ENCODE data around the gene DCC.

The DCC gene

DNA sequence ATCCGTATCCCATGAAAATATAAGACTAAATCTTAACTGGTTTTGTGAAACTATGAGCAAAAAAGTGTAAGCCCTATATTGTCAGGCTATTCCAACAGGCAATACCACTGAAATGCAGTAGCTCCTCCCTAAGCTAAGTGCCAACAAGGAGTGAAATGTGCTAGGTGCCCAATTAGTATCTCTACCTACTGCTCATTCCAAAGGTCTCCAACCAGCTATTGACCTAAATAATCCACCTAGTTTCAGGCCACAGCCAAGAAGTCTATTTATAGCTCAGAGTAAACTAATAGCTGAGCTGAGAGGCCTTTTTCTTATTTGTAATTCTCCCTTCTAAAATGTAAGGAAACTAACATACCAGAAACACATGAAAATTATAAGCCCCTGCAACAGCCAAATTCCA lies 482.2 kb downstream of the DCC start:
- H3K4me3 ChIP-seq (ENCODE audit: low read depth, low read length), result no peak overlapping the region
- TF ChIP-seq, protein P1, sequence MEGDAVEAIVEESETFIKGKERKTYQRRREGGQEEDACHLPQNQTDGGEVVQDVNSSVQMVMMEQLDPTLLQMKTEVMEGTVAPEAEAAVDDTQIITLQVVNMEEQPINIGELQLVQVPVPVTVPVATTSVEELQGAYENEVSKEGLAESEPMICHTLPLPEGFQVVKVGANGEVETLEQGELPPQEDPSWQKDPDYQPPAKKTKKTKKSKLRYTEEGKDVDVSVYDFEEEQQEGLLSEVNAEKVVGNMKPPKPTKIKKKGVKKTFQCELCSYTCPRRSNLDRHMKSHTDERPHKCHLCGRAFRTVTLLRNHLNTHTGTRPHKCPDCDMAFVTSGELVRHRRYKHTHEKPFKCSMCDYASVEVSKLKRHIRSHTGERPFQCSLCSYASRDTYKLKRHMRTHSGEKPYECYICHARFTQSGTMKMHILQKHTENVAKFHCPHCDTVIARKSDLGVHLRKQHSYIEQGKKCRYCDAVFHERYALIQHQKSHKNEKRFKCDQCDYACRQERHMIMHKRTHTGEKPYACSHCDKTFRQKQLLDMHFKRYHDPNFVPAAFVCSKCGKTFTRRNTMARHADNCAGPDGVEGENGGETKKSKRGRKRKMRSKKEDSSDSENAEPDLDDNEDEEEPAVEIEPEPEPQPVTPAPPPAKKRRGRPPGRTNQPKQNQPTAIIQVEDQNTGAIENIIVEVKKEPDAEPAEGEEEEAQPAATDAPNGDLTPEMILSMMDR (IDR thresholded peaks at IDR 0.05; ENCODE audit: borderline replicate concordance, insufficient read depth, low read depth, low read length), result no peak

DNA sequence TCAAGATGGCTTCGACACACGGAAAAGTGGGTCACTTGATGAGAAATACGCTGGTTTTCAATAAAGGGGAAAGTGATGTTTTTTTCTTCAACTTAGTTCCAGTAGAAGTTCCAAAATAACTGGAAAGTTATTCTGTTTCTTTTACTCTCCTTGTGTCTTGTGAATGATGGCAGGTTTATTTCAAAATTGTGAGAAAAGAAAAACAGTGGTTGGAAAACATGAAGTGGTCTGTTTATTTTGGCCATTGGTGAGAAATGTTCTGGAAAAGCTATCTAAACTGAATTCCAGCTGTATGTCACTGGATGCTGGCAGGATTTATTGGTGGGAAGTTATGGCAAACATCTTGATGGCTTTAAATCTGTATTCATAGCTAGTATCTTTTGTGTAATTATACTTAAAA lies 484.1 kb downstream of the DCC start:
- no peak overlapping the region for H3K4me3 ChIP-seq (ENCODE audit: low read depth, low read length)
- TF ChIP-seq, protein P1 (IDR thresholded peaks at IDR 0.05; ENCODE audit: borderline replicate concordance, insufficient read depth, low read depth, low read length), result no peak

DNA sequence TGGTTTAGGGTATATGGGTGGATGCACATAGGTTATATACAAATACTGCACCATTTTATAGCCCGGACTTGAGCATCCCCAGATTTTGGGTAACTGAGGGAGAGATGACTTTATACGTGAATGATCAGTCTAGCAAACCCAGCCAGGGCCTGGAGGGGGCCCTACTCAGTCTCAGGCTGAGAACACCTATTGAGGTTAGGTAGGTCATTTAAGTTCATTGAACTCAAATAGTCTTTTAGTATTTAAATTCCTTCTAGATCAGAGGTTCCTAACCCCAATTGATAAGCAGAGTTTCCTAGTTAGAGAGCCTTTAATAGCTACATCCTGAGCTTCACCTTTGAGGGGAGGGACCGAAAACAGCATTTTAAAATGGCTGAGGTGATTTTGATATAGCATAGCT lies 487.0 kb downstream of the DCC start:
- no peak overlapping the region for H3K4me3 ChIP-seq (ENCODE audit: low read depth, low read length)
- TF ChIP-seq, protein P1 (IDR thresholded peaks at IDR 0.05; ENCODE audit: borderline replicate concordance, insufficient read depth, low read depth, low read length), result no peak

DNA sequence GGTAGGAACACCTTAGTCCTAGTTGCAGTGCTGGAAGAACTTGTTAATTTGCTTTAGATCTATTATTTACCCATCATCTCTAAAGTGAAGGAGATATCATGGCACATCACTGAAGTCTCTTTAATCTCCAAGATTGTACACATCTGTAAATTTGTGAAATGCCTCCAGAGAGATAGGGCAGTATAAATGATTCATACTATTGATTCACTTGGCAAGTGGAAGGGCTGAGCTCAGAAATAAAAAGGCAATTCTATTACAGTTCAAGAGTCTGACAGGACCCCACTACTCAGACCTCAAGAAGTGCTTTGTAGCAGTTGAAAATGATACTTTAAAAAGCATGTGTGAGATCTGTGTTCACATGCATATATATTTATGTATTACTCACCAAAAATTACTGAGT lies 489.3 kb downstream of the DCC start:
- TF ChIP-seq, protein P1 (IDR thresholded peaks at IDR 0.05; ENCODE audit: borderline replicate concordance, insufficient read depth, low read depth, low read length), result no peak
- no peak overlapping the region for H3K4me3 ChIP-seq (ENCODE audit: low read depth, low read length)

DNA sequence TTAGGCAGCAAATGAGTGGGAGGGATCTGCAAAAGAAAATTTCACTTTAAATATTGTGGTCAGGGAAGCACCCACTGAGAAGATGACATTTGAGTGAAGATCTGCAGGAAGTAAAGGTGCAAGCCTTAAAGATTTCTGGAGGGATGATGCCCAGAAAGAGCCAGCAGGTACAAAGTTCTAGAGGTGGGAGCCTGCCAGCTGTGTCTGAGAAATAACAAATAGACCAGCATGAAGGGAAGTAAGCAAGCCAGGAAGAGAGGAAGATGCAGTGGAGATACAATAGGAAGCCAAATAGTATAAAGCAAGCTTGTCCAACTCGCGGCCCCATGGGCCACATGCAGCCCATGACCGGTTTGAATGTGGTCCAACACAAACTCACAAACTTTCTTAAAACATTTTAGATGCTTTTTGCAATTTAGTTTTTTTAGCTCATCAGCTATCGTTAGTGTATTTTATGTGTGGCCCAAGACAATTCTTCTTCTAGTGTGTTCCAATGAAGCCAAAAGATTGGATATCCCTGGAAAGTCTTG lies 489.9 kb downstream of the DCC start:
- H3K4me3 ChIP-seq (ENCODE audit: low read depth, low read length), result no peak overlapping the region
- TF ChIP-seq, protein P1 (IDR thresholded peaks at IDR 0.05; ENCODE audit: borderline replicate concordance, insufficient read depth, low read depth, low read length), result no peak

DNA sequence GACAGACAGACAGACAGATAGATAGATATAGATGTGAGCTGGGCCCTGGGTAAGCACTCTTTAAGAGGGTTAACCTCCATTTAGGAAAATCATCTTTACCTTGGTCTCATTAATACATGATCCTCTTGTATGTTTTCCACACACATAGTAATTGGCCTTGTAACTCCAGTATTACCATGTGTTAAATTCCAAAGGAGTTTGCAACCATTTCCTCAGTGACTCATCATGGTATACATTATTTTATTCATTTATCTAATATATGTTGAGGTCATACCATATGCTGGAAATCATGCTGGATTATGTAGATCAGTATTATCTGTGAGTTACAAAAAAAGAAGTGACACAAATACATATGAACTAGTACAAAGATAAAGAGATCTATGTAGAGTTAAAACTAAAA lies 504.3 kb downstream of the DCC start:
- H3K4me3 ChIP-seq (ENCODE audit: low read depth, low read length), result no peak overlapping the region
- TF ChIP-seq, protein P1 (IDR thresholded peaks at IDR 0.05; ENCODE audit: borderline replicate concordance, insufficient read depth, low read depth, low read length), result no peak

DNA sequence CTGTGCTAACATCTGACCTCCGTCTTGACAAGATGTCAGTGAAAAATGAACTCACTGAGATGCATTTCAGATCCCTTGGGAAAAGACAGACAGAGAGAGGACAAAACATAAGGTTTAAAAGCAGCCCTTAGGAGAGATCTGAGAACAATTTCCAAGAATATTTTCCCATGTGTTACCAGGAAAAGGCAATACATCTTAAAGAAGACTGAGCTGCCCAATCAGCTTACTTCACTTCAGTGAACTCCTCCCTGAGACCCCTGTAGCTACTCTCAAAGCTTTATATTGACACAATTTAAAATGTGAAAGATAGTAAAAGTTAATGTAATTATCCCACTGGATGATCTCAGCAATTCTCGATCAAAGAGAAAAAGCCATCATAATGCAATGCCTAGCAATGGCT lies 505.0 kb downstream of the DCC start:
- TF ChIP-seq, protein P1 (IDR thresholded peaks at IDR 0.05; ENCODE audit: borderline replicate concordance, insufficient read depth, low read depth, low read length), result no peak
- H3K4me3 ChIP-seq (ENCODE audit: low read depth, low read length), result no peak overlapping the region
